Measurements from ENCODE around the gene FOXR1. TPM values are rescaled to one million over a fixed set of nuclear protein-coding genes. Genes with fewer than 3 reads are reported as not detected.
A peak's percentile ranks its signal among the peaks of the same experiment; 100 is the strongest.

Gene FOXR1
- total RNA-seq, 2 donors from 2014 or later = not detected

DNA sequence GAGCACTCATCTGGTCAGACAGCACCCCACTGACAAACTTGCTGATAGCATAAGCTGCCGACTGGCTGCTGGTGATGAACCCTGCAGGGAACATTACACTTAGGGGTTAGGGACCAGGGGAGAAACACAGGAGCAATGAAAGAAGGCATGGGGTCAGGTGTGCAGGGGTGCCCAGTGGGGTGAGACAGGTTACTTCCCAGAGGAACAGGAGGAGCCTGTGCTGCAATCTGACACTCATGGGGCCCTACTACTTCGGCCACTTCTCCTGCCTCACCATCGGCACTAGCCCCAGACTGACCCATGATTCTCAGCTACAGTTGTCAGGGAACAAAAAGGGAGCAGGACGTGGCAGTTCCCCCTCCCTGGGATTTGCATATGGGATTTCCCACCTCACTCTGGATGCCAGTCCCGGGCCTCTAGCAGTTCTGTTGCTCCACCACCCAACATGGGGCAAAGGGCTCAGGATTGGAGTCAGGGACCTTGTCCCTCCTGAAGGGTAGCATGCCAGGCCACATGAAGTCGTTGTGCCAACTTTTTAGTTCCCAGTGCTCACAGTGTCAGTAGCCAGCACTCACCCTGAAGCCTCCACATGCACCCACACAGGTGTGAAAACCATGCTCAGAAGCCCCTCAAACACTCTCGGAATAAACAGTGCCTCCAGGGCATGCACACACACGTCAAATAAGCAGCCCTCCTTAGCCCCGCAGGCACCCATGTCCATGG, 56.9 kb downstream of the FOXR1 start:
- no peak for DNase-seq (ENCODE audit: low spot score in 2 of 2)
- Mint-ChIP-seq H3K27ac (peak overlapping the region in 1 of 2 donors; percentile 84), H3K9me3 (no peaks in the 10 kb centered on the region), H3K36me3 (peaks cover 7 to 17% of the 10 kb centered on the region in 2 donors)
- ATAC-seq = no peak

GRCh38 chr11:119029069-119029339, 57.4 kb downstream of the FOXR1 start:
- H3K27ac Mint-ChIP-seq = peak overlapping the region in 1 of 2 donors; percentile 84
- ATAC-seq = no peak

DNA sequence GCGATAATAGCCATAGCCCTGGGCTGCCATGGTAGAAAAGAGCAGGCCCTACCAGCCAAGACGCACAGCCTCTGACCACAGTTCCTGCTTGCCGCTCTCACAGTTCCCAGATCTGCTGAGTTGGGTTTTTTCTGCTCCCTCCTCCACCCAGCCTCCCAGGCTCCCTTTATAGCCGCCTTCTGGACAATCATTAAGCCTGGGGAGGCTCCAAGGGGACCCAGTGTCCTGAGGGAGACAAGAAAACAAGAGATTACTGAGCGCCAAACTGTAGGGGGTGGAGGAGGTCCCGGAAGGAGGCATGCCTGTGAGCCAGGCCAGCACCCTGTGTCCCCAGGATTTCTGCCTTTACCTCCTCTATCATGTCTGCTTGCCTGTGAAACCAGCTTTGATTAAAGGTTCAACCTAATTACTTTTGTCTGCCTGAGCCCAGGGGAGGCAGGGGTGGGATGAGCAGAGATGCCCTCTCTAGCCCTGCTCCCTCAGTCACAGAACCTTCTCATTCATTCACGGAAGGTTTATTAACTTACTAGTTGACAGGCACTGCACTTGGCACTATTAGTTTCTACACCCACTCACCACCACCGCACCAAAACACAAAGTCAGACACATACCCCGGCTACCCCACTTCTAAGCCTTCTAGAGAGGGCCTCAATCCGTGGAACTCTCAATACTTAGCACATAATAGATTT, 57.9 kb downstream of the FOXR1 start:
- Mint-ChIP-seq H3K27ac (peak overlapping the region; percentile 78 to 84), H3K36me3 (peaks cover 7 to 14% of the 10 kb centered on the region in 2 donors), H3K9me3 (no peaks in the 10 kb centered on the region)
- ATAC-seq = peak; percentile 27 to 32
- DNase-seq (ENCODE audit: low spot score in 2 of 2) = peak in 1 of 2 donors; percentile 38

More at GRCh38 chr11:119029069-119029339, 57.4 kb downstream of the FOXR1 start:
- DNase-seq (ENCODE audit: low spot score in 2 of 2) = no peak
- Mint-ChIP-seq H3K9me3 (no peaks in the 10 kb centered on the region), H3K36me3 (peaks cover 7 to 14% of the 10 kb centered on the region in 2 donors)

DNA sequence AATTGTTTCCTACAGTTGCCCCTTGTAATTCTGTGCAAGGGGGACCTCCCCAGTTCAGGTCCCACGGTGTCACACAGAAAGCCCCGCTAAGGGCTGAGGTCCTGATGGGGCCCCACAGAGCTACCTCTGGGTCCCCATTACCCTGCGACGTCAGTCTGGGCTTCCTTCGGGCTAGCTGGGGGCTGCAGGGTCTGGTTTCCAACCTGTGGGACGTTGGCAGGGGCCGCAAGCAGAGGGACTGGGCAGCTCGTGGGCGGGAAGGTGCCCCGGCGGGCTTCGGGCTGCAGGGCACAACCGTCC, 58.4 kb downstream of the FOXR1 start:
- ATAC-seq = peak; percentile 13 to 25

DNA sequence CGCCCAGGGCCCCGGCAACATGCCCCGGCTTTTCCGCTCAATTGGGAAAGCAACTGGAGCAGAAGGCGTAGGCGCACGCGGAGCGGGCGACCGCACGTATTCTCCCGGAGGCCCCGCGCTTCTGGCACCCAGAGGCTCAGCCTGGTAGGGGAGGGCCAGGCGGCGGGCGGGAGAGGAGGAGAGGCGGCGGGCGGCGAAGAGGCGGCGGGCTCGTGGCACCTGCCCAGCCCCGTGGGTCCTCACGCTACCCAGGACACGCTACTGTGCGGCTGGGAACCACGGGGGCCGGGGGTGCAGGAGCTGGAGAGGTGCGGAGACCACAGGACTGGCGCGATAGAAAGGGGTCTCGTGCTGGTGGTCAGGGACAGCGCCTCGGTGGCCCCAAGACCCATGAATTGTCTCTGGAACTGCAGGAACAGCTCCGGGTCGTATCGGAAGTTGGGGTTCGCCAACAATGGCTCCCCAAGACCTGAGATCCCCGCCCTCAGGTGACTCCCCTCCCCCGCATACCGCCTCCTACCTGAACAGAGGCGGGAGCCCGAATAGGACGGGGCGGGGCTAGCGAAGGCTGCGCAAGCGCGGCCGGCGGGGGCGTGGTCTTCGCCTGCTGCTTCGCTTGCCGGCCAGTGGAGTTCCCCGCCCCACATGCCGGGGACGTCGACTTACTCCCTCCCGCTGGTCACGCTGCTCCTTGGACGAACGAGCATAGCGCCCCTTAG, 58.9 kb downstream of the FOXR1 start, which contains the start of gene SLC37A4:
TSS of gene SLC37A4 (minus strand) at position 549 of the 719 bp plus-strand sequence.
- Mint-ChIP-seq H3K36me3 (peaks cover 6 to 7% of the 10 kb centered on the region in 2 donors), H3K9me3 (no peaks in the 10 kb centered on the region), H3K27ac (peak within 1 kb of the TSS; percentile 44 to 84)
- ATAC-seq (peak; percentile 92 to 93), DNase-seq (ENCODE audit: low spot score in 2 of 2) (peak; percentile 99 to 100)

More for the DNA sequence above, 58.4 kb downstream of the FOXR1 start:
- no peak for DNase-seq (ENCODE audit: low spot score in 2 of 2)
- Mint-ChIP-seq H3K27ac (peak overlapping the region; percentile 16 to 84), H3K36me3 (peaks cover 7 to 9% of the 10 kb centered on the region in 2 donors), H3K9me3 (no peaks in the 10 kb centered on the region)

Other genes with a start within 250 kb of the FOXR1 start
- 100 to 1,000 TPM; 180 to 239 TPM for gene DDX6, start 180.6 kb upstream of the FOXR1 start, total RNA-seq
- 10 to 100 TPM in 1 of 2 donors, 1 to 10 TPM in 1; 9.3 to 25.9 TPM for gene CXCR5, start 87.9 kb upstream of the FOXR1 start, total RNA-seq
- gene BCL9L, start 45.8 kb upstream of the FOXR1 start, total RNA-seq = 10 to 100 TPM; 46.6 to 57.4 TPM
- gene UPK2, start 15.5 kb upstream of the FOXR1 start, total RNA-seq = 1 to 10 TPM in 1 of 2 donors, under 1 TPM in 1; 0.80 to 2.0 TPM
- 10 to 100 TPM; 39.0 to 60.1 TPM for gene CENATAC, start 26.4 kb downstream of the FOXR1 start, total RNA-seq
- 1,000 to 10,000 TPM; 1,843 to 2,330 TPM for gene RPS25, start 46.6 kb downstream of the FOXR1 start, total RNA-seq
- gene TRAPPC4, start 47.0 kb downstream of the FOXR1 start, total RNA-seq = 100 to 1,000 TPM in 1 of 2 donors, 10 to 100 TPM in 1; 67.3 to 123 TPM
- gene SLC37A4, start 59.1 kb downstream of the FOXR1 start, total RNA-seq = 10 to 100 TPM; 22.3 to 33.4 TPM
- 100 to 1,000 TPM in 1 of 2 donors, 10 to 100 TPM in 1; 71.7 to 117 TPM for gene HYOU1, start 85.4 kb downstream of the FOXR1 start, total RNA-seq
- gene VPS11, start 96.1 kb downstream of the FOXR1 start, total RNA-seq = 10 to 100 TPM; 26.6 to 42.2 TPM
- gene HMBS, start 113.1 kb downstream of the FOXR1 start, total RNA-seq = 10 to 100 TPM; 20.0 to 35.7 TPM
- 10 to 100 TPM; 74.7 to 79.9 TPM for gene DPAGT1, start 130.1 kb downstream of the FOXR1 start, total RNA-seq
- 10 to 100 TPM; 19.1 to 43.2 TPM for gene C2CD2L, start 135.6 kb downstream of the FOXR1 start, total RNA-seq
- gene HINFP, start 149.8 kb downstream of the FOXR1 start, total RNA-seq = 10 to 100 TPM; 38.0 to 53.3 TPM
- under 1 TPM; 0.12 to 0.25 TPM for gene ABCG4, start 177.3 kb downstream of the FOXR1 start, total RNA-seq
- 10 to 100 TPM; 13.5 to 21.8 TPM for gene NLRX1, start 197.0 kb downstream of the FOXR1 start, total RNA-seq
- under 1 TPM; 0.23 to 0.30 TPM for gene NHERF4, start 213.7 kb downstream of the FOXR1 start, total RNA-seq
- gene CBL, start 234.6 kb downstream of the FOXR1 start, total RNA-seq = 10 to 100 TPM; 32.3 to 50.0 TPM